H1 (cell line): ENCODE results near the gene DDR2. TPM values are rescaled to one million over a fixed set of nuclear protein-coding genes. Genes with fewer than 3 reads are reported as not detected.

ENCODE experiments used
- CTCF ChIA-PET: fragments of 300-600 bp; sonication (Branson Sonifier 250); formaldehyde crosslinking; loops from one replicate; lab custom pipeline; 2021; ENCODE audit not compliant: partially characterized antibody; lab: Charles Lee
- POLR2A ChIA-PET: fragments of 300-600 bp; sonication (Branson Sonifier 250); formaldehyde crosslinking; loops from one replicate; lab custom pipeline; 2021; ENCODE audit warnings: inconsistent platforms; ENCODE audit not compliant: partially characterized antibody; lab: Charles Lee
- DNase-seq, 2 experiments: peaks; one replicate each; pipeline versions ENCODE4 v3.0.0 to v3.0.0-alpha.2; 2010 to 2022; ENCODE audit warnings: low spot score in 2 of 2, low read depth in 1 of 2, mixed read lengths in 1 of 2
- FAIRE-seq: peaks from 2 replicates; lab custom pipeline; 2011; peaks lifted over from hg19 to GRCh38; lab: Jason Lieb, UNC
- H2AFZ ChIP-seq: 2 replicates; pipeline ENCODE4 v1.8.1; 2012; ENCODE audit warnings: low read length, inconsistent platforms
- H2AK5ac ChIP-seq: 2 replicates; pipeline ENCODE4 v1.6.1; 2013; ENCODE audit warnings: low read depth, low read length
- H2BK120ac ChIP-seq: replicated peaks from 2 replicates; pipeline ENCODE3; 2013; ENCODE audit warnings: low read depth, low read length, inconsistent platforms
- H2BK12ac ChIP-seq: 2 replicates; pipeline ENCODE4 v1.6.1; 2013; ENCODE audit warnings: low read depth, low read length
- H2BK15ac ChIP-seq: 2 replicates; pipeline ENCODE4 v1.6.1; 2013; ENCODE audit warnings: low read length
- H2BK20ac ChIP-seq: 2 replicates; pipeline ENCODE4 v1.6.1; 2013; ENCODE audit warnings: low read length
- H2BK5ac ChIP-seq: 2 replicates; pipeline ENCODE4 v1.6.1; 2013; ENCODE audit warnings: low read depth, low read length
- H3K14ac ChIP-seq: 2 replicates; pipeline ENCODE4 v1.6.1; 2013; ENCODE audit warnings: inconsistent platforms; ENCODE audit not compliant: insufficient read length
- H3K18ac ChIP-seq: 2 replicates; pipeline ENCODE4 v1.6.1; 2013; ENCODE audit warnings: low read length; ENCODE audit errors: extremely low read depth
- H3K23ac ChIP-seq: 2 replicates; pipeline ENCODE4 v1.6.1; 2013; ENCODE audit warnings: inconsistent platforms; ENCODE audit not compliant: insufficient read length
- H3K23me2 ChIP-seq: 2 replicates; pipeline ENCODE4 v1.6.1; 2013; ENCODE audit warnings: low read depth, low read length
- H3K27ac ChIP-seq: 2 replicates; pipeline ENCODE4 v1.6.1; 2011; ENCODE audit warnings: low read depth, low read length, inconsistent platforms
- H3K27me3 ChIP-seq, 4 experiments: replicated peaks in 1 of 4; 1 replicate in 1 of 4; 2 replicates in 3 of 4; pipeline versions ENCODE4 v1.6.1 to v1.8.1; 2011 to 2013; ENCODE audit warnings: low read length in 3 of 4, mild to moderate bottlenecking in 3 of 4, inconsistent platforms in 2 of 4, mixed read lengths in 2 of 4, moderate library complexity in 1 of 4; ENCODE audit not compliant: control insufficient read depth in 3 of 4, insufficient read depth in 3 of 4; ENCODE audit errors: extremely low read depth in 1 of 4
- H3K36me3 ChIP-seq, 4 experiments: 2 replicates each; pipeline versions ENCODE4 v1.6.1 to v1.8.1; 2011 to 2013; ENCODE audit warnings: mild to moderate bottlenecking in 4 of 4, low read length in 3 of 4, moderate library complexity in 2 of 4, control low read depth in 1 of 4, inconsistent platforms in 1 of 4; ENCODE audit not compliant: insufficient read depth in 4 of 4, control insufficient read depth in 2 of 4
- H3K4ac ChIP-seq: replicated peaks from 2 replicates; pipeline ENCODE3; 2013; ENCODE audit warnings: low read length, low read depth, mixed read lengths, inconsistent platforms; ENCODE audit not compliant: insufficient read length
- H3K4me1 ChIP-seq, 4 experiments: replicated peaks in 1 of 4; 1 replicate in 1 of 4; 2 replicates in 3 of 4; pipeline versions ENCODE4 v1.6.1 to v1.8.1; 2011 to 2013; ENCODE audit warnings: low read length in 3 of 4, inconsistent platforms in 2 of 4, mixed read lengths in 1 of 4; ENCODE audit not compliant: insufficient read depth in 4 of 4, control insufficient read depth in 3 of 4
- H3K4me2 ChIP-seq, 2 experiments: 2 replicates each; pipeline versions ENCODE4 v1.6.1 to v1.8.1; 2011 to 2013; ENCODE audit warnings: low read depth in 2 of 2, low read length in 2 of 2, control low read depth in 1 of 2, inconsistent platforms in 1 of 2, mild to moderate bottlenecking in 1 of 2; ENCODE audit not compliant: insufficient read depth in 1 of 2
- H3K4me3 ChIP-seq, 4 experiments: fragments of 200-600, 300-600 bp in 1 of 4; sonication (generic), shearing (Covaris generic), sonication (Bioruptor Twin) in 1 of 4; 2 replicates each; pipeline versions ENCODE4 v1.5.1 to v1.8.1; 2011 to 2016; ENCODE audit warnings: low read length in 4 of 4, low read depth in 3 of 4, control low read depth in 2 of 4, inconsistent platforms in 2 of 4, mild to moderate bottlenecking in 2 of 4, mixed read lengths in 1 of 4, moderate library complexity in 1 of 4; ENCODE audit not compliant: insufficient read depth in 2 of 4; ENCODE audit errors: extremely low read depth in 1 of 4
- H3K56ac ChIP-seq: replicated peaks from 2 replicates; pipeline ENCODE3; 2013; ENCODE audit warnings: low read depth, mild to moderate bottlenecking, mixed read lengths, low read length, inconsistent platforms; ENCODE audit not compliant: insufficient read length
- H3K79me1 ChIP-seq: 2 replicates; pipeline ENCODE4 v1.6.1; 2013; ENCODE audit warnings: low read depth, low read length, control low read depth
- H3K79me2 ChIP-seq, 2 experiments: 2 replicates each; pipeline versions ENCODE4 v1.6.1 to v1.8.1; 2012 to 2013; ENCODE audit warnings: low read length in 2 of 2, mild to moderate bottlenecking in 2 of 2, inconsistent platforms in 1 of 2; ENCODE audit not compliant: insufficient read depth in 2 of 2, control insufficient read depth in 1 of 2
- H3K9ac ChIP-seq, 4 experiments: replicated peaks in 1 of 4; 1 replicate in 1 of 4; 2 replicates in 3 of 4; pipeline versions ENCODE4 v1.6.1 to v1.8.1; 2011 to 2013; ENCODE audit warnings: low read depth in 3 of 4, low read length in 3 of 4, control low read depth in 2 of 4, mild to moderate bottlenecking in 2 of 4, moderate library complexity in 2 of 4, inconsistent platforms in 1 of 4; ENCODE audit errors: extremely low read depth in 1 of 4
- H3K9me3 ChIP-seq, 2 experiments: 2 replicates each; pipeline versions ENCODE4 v1.6.1 to v1.8.1; 2012 to 2013; ENCODE audit warnings: mild to moderate bottlenecking in 2 of 2, moderate library complexity in 2 of 2, control low read depth in 1 of 2, inconsistent platforms in 1 of 2, low read depth in 1 of 2, low read length in 1 of 2, mixed read lengths in 1 of 2; ENCODE audit not compliant: insufficient read depth in 2 of 2
- H4K20me1 ChIP-seq, 2 experiments: replicated peaks in 1 of 2; 2 replicates each; pipeline versions ENCODE3 to v1.8.1; 2011 to 2013; ENCODE audit warnings: inconsistent platforms in 2 of 2, low read length in 2 of 2, mild to moderate bottlenecking in 1 of 2; ENCODE audit not compliant: insufficient read depth in 2 of 2, control insufficient read depth in 1 of 2
- H4K5ac ChIP-seq: 2 replicates; pipeline ENCODE4 v1.6.1; 2013; ENCODE audit warnings: low read length, low read depth, mixed read lengths, inconsistent platforms; ENCODE audit not compliant: insufficient read length
- H4K8ac ChIP-seq: 2 replicates; pipeline ENCODE4 v1.8.0; 2013; ENCODE audit warnings: mild to moderate bottlenecking, moderate library complexity, low read length, inconsistent platforms; ENCODE audit not compliant: insufficient read depth; ENCODE audit errors: extremely low read depth
- H4K91ac ChIP-seq: replicated peaks from 2 replicates; pipeline ENCODE3; 2013; ENCODE audit warnings: low read length, mixed read lengths, inconsistent platforms; ENCODE audit not compliant: insufficient read length
- EGR1 ChIP-seq: IDR thresholded peaks from 2 replicates; pipeline ENCODE4 v1.6.1; 2011; ENCODE audit warnings: low read depth, low read length, borderline replicate concordance
- EP300 ChIP-seq, 2 experiments: IDR thresholded peaks; 1 replicate in 1 of 2; 2 replicates in 1 of 2; pipeline ENCODE4 v1.6.1; 2011 to 2012; ENCODE audit warnings: low read depth in 2 of 2, low read length in 2 of 2, mild to moderate bottlenecking in 2 of 2, borderline replicate concordance in 1 of 2, inconsistent platforms in 1 of 2, moderate library complexity in 1 of 2
- GTF2F1 ChIP-seq: IDR thresholded peaks from 2 replicates; pipeline ENCODE4 v1.6.1; 2012; ENCODE audit warnings: low read depth, low read length, improper control_type of control experiment, borderline replicate concordance
- KDM4A ChIP-seq: IDR thresholded peaks from one replicate; pipeline ENCODE4 v1.7.1; 2012; ENCODE audit warnings: low read depth, mild to moderate bottlenecking, moderate library complexity, low read length, inconsistent platforms; ENCODE audit not compliant: severe bottlenecking
- NRF1 ChIP-seq: IDR thresholded peaks from 2 replicates; pipeline ENCODE4 v1.6.1; 2011; ENCODE audit warnings: mild to moderate bottlenecking, low read depth, low read length, improper control_type of control experiment
- RAD21 ChIP-seq, 2 experiments: IDR thresholded peaks in 1 of 2; conservative IDR thresholded peaks in 1 of 2; 2 replicates each; pipeline ENCODE4 v1.6.1; 2011; ENCODE audit warnings: low read depth in 2 of 2, low read length in 2 of 2, improper control_type of control experiment in 1 of 2, inconsistent platforms in 1 of 2, mild to moderate bottlenecking in 1 of 2, moderate library complexity in 1 of 2
- RFX5 ChIP-seq: IDR thresholded peaks from 2 replicates; pipeline ENCODE4 v1.6.1; 2011; ENCODE audit warnings: low read depth, low read length, improper control_type of control experiment, borderline replicate concordance
- SAP30 ChIP-seq: fragments of 300-600 bp; sonication (generic); IDR thresholded peaks from 2 replicates; pipeline ENCODE4 v1.7.1; 2012; ENCODE audit warnings: low read length, moderate library complexity, mild to moderate bottlenecking, inconsistent platforms; ENCODE audit not compliant: insufficient read depth, insufficient replicate concordance
- SIN3A ChIP-seq, 2 experiments: IDR thresholded peaks in 1 of 2; conservative IDR thresholded peaks in 1 of 2; 2 replicates each; pipeline ENCODE4 v1.6.1; 2011 to 2012; ENCODE audit warnings: low read length in 2 of 2, improper control_type of control experiment in 1 of 2, low read depth in 1 of 2, mild to moderate bottlenecking in 1 of 2
- SIX5 ChIP-seq: IDR thresholded peaks from 2 replicates; pipeline ENCODE4 v1.6.1; 2011; ENCODE audit warnings: mild to moderate bottlenecking, low read depth, low read length
- SP1 ChIP-seq: IDR thresholded peaks from 2 replicates; pipeline ENCODE4 v1.6.1; 2011; ENCODE audit warnings: low read depth, low read length
- TBP ChIP-seq: IDR thresholded peaks from 2 replicates; pipeline ENCODE4 v1.6.1; 2011; ENCODE audit warnings: low read depth, low read length, improper control_type of control experiment
- TCF12 ChIP-seq: IDR thresholded peaks from 2 replicates; pipeline ENCODE4 v1.6.1; 2011; ENCODE audit warnings: low read depth, mild to moderate bottlenecking, low read length
- TEAD4 ChIP-seq: IDR thresholded peaks from 2 replicates; pipeline ENCODE4 v1.6.1; 2012; ENCODE audit warnings: low read depth, low read length, inconsistent platforms, mixed read lengths
- WGBS, 2 experiments: shearing (Covaris generic) in 1 of 2; methylation state at CpG; one replicate each; pipeline versions ENCODE4 v1.1.6 to v1.1.7; 2013 to 2015; ENCODE audit warnings: low lambda C conversion rate in 2 of 2, mixed read lengths in 2 of 2, inconsistent platforms in 1 of 2, low coverage in 1 of 2, missing lambda C conversion rate in 1 of 2; ENCODE audit not compliant: insufficient replicate concordance in 2 of 2, insufficient coverage in 1 of 2, insufficient read length in 1 of 2; ENCODE audit errors: extremely low coverage in 1 of 2, missing lambda C conversion rate in 1 of 2; 5-methylcytosine and 5-hydroxymethylcytosine counted together
- polyA plus RNA-seq, 7 experiments: library from polyadenylated mRNA; depleted of rRNA in 3 of 7; stranded (reverse) in 5 of 7; unstranded in 2 of 7; fragments of >200 nt in 5 of 7; fragments of 200-250 nt in 2 of 7; gene quantifications; 1 replicate in 5 of 7; 2 replicates in 1 of 7; 4 replicates in 1 of 7; pipeline versions ENCODE4 v1.2.1 to v1.2.3, GENCODE V29; 2011 to 2013; ENCODE audit warnings: missing spikeins in 2 of 7, mixed read lengths in 2 of 7
- total RNA-seq: library from RNA; stranded (reverse); fragmentation: NEBNext Ultra II Directional; extraction: Animal tissue kit (Norgen Biotek cat#: 25700); gene quantifications from 2 replicates; pipeline ENCODE4 v1.2.1, GENCODE V29; 2021

Gene DDR2
- total and polyA plus RNA-seq, 2 of the 8 experiments (the other 6 are each of a cell fraction or from before 2014, with no cell fraction given): 1.00 to 2.1 TPM

DNA sequence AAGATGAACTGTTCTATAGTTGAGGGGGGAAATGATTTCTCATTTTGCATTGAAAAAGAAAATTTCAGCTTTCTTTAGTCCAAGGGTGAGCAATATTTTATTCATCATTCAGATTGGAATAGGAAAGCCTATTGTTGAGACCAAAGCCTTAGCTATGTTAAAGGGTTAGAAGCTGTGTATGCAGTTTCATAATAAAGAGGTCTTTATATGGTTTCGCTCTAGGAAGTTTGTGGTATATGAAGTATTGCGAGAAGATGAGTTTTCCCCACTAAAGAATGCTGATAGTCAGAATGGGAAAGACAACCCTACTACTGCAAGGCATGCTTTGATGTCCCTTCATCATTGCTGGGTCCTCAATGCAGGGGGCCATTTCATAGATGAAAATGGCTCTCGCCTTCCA lies 42.2 kb upstream of the DDR2 start:
- 94% methylated on average over 3 of the region's 3 CpGs; no CpG with 5 or more reads in 1 of the 2 experiments for WGBS, 2 experiments
- H3K56ac ChIP-seq: no peak overlapping the region
- H3K9me3 ChIP-seq: no peaks in the 10 kb centered on the region
- H3K23me2 ChIP-seq: no peaks in the 10 kb centered on the region
- no peak overlapping the region for H2BK5ac ChIP-seq
- no peak for DNase-seq
- no peak overlapping the region for H3K9ac ChIP-seq
- no peak overlapping the region for H3K4me3 ChIP-seq
- no peak overlapping the region for H4K5ac ChIP-seq
- no peak overlapping the region for H3K14ac ChIP-seq
- no peaks in the 10 kb centered on the region for H3K27me3 ChIP-seq
- H3K4me1 ChIP-seq: no peaks in the 10 kb centered on the region
- CTCF ChIA-PET: interaction anchor here (0.7 to 1.4 kb wide), 3 partner anchors 15 to 233 kb away, joined by 3 to 4 read pairs (median 3); no protein-coding TSS in a partner anchor
- no peak overlapping the region for H4K91ac ChIP-seq
- H3K27ac ChIP-seq: no peak overlapping the region
- H3K36me3 ChIP-seq: peaks cover 0 to 3% (median 1%) of the 10 kb centered on the region in 4 experiments; a peak in 2 of 8 replicates
- H3K4me2 ChIP-seq: no peak overlapping the region
- H2BK120ac ChIP-seq: no peak overlapping the region
- FAIRE-seq: no peak
- H3K18ac ChIP-seq: no peak overlapping the region
- H2BK20ac ChIP-seq: no peak overlapping the region
- no peak overlapping the region for H2AK5ac ChIP-seq
- no peak overlapping the region for H2BK12ac ChIP-seq
- H3K79me2 ChIP-seq: no peaks in the 10 kb centered on the region
- no peak overlapping the region for H4K8ac ChIP-seq
- H3K79me1 ChIP-seq: no peaks in the 10 kb centered on the region; the same call in 1 of the 2 replicates
- no peaks in the 10 kb centered on the region for H4K20me1 ChIP-seq
- H2AFZ ChIP-seq: no peak overlapping the region
- no peak overlapping the region for H2BK15ac ChIP-seq
- H3K23ac ChIP-seq: no peak overlapping the region
- no peak overlapping the region for H3K4ac ChIP-seq
- POLR2A ChIA-PET: no interaction called here
- TF ChIP-seq SIN3A (conservative IDR thresholded peaks at IDR 0.05 in 1 of 2, IDR thresholded peaks at IDR 0.05 in 1 of 2; ENCODE audit: low read depth in 1 of 2, low read length in 2 of 2) (no peak), KDM4A (no peak), TBP (no peak), NRF1 (no peak), SAP30 (no peak), GTF2F1 (no peak), EGR1 (no peak), TCF12 (no peak), EP300 (IDR thresholded peaks at IDR 0.05; ENCODE audit: borderline replicate concordance in 1 of 2, low read depth in 2 of 2, low read length in 2 of 2) (no peak), SIX5 (no peak), SP1 (no peak), TEAD4 (no peak), RFX5 (no peak), RAD21 (IDR thresholded peaks at IDR 0.05 in 1 of 2, conservative IDR thresholded peaks at IDR 0.05 in 1 of 2; ENCODE audit: low read depth in 2 of 2, low read length in 2 of 2) (no peak)
